CD14-positive monocyte (primary cell): Measurements from ENCODE around the gene FHIT. TPM values are rescaled to one million over a fixed set of nuclear protein-coding genes. Genes with fewer than 3 reads are reported as not detected.

Experiments used
- DNase-seq, 3 donors: peaks; one replicate each; pipeline ENCODE4 v3.0.0-alpha.2; 2011 to 2022
- H2AFZ ChIP-seq: 2 replicates; pipeline ENCODE4 v1.6.0; 2012; ENCODE audit warnings: mild to moderate bottlenecking, low read depth, low read length, inconsistent platforms; ENCODE audit not compliant: insufficient read depth, poor library complexity, severe bottlenecking
- H3K27ac ChIP-seq, 2 donors: 1 replicate in 1 of 2; 2 replicates in 1 of 2; pipeline ENCODE4 v1.5.1; 2012 to 2013; ENCODE audit warnings: low read length in 2 of 2, control low read depth in 1 of 2, inconsistent platforms in 1 of 2, low read depth in 1 of 2, mild to moderate bottlenecking in 1 of 2
- H3K27me3 ChIP-seq, 2 donors: one replicate each; pipeline versions ENCODE4 v1.6.0 to v1.6.1; 2011 to 2013; ENCODE audit warnings: low read length in 2 of 2; ENCODE audit not compliant: control insufficient read depth in 2 of 2, insufficient read depth in 2 of 2
- H3K36me3 ChIP-seq, 2 donors: replicated peaks in 1 of 2; 1 replicate in 1 of 2; 2 replicates in 1 of 2; pipeline versions ENCODE4 v1.5.1 to v1.6.1; 2012 to 2013; ENCODE audit warnings: low read length in 2 of 2, control low read depth in 1 of 2, inconsistent platforms in 1 of 2, mild to moderate bottlenecking in 1 of 2; ENCODE audit not compliant: insufficient read depth in 2 of 2, control insufficient read depth in 1 of 2
- H3K4me1 ChIP-seq, 2 donors: 1 replicate in 1 of 2; 2 replicates in 1 of 2; pipeline versions ENCODE4 v1.5.1 to v1.6.1; 2012 to 2013; ENCODE audit warnings: low read length in 2 of 2, control low read depth in 1 of 2, inconsistent platforms in 1 of 2, mild to moderate bottlenecking in 1 of 2, moderate library complexity in 1 of 2; ENCODE audit not compliant: insufficient read depth in 2 of 2, control insufficient read depth in 1 of 2
- H3K4me2 ChIP-seq: replicated peaks from 2 replicates; pipeline ENCODE3; 2012; ENCODE audit warnings: low read length, moderate library complexity, mild to moderate bottlenecking; ENCODE audit not compliant: poor library complexity, severe bottlenecking; ENCODE audit errors: extremely low read depth
- H3K4me3 ChIP-seq, 3 experiments: fragments of 200-600 bp in 1 of 3; sonication (generic) in 1 of 3; replicated peaks in 1 of 3; 1 replicate in 2 of 3; 2 replicates in 1 of 3; pipeline ENCODE4 v1.5.1; 2011 to 2013; ENCODE audit warnings: low read length in 3 of 3, mild to moderate bottlenecking in 3 of 3, control low read depth in 2 of 3, low read depth in 2 of 3, inconsistent platforms in 1 of 3, moderate library complexity in 1 of 3
- H3K79me2 ChIP-seq: 2 replicates; pipeline ENCODE4 v1.6.0; 2012; ENCODE audit warnings: mild to moderate bottlenecking, control low read depth, inconsistent platforms, low read length, moderate library complexity; ENCODE audit not compliant: insufficient read depth
- H3K9ac ChIP-seq: 2 replicates; pipeline ENCODE4 v1.6.0; 2017; ENCODE audit warnings: low read length, mild to moderate bottlenecking; ENCODE audit not compliant: insufficient read depth, poor library complexity, severe bottlenecking
- H3K9me3 ChIP-seq, 2 donors: replicated peaks in 1 of 2; 1 replicate in 1 of 2; 2 replicates in 1 of 2; pipeline versions ENCODE4 v1.5.1 to v1.6.1; 2012 to 2013; ENCODE audit warnings: low read length in 2 of 2, control low read depth in 1 of 2; ENCODE audit not compliant: control insufficient read depth in 1 of 2, insufficient read depth in 1 of 2
- H4K20me1 ChIP-seq: 2 replicates; pipeline ENCODE4 v1.6.0; 2012; ENCODE audit warnings: mild to moderate bottlenecking, low read length, control low read depth, moderate library complexity; ENCODE audit not compliant: insufficient read depth
- H3K27ac Mint-ChIP-seq, 7 donors: one replicate each; pipeline ENCODE4 v1.8.0; 2020; ENCODE audit warnings: mild to moderate bottlenecking in 7 of 7, mixed read lengths in 7 of 7, moderate library complexity in 6 of 7, inconsistent platforms in 2 of 7
- H3K27me3 Mint-ChIP-seq, 3 donors: one replicate each; pipeline ENCODE4 v1.8.0; 2021 to 2022; ENCODE audit warnings: low read depth in 3 of 3, mild to moderate bottlenecking in 3 of 3, mixed read lengths in 3 of 3, moderate library complexity in 3 of 3, inconsistent platforms in 1 of 3
- H3K36me3 Mint-ChIP-seq, 2 donors: one replicate each; pipeline ENCODE4 v1.8.0; 2020; ENCODE audit warnings: mixed read lengths in 2 of 2, inconsistent platforms in 1 of 2, mild to moderate bottlenecking in 1 of 2
- H3K4me1 Mint-ChIP-seq: one replicate; pipeline ENCODE4 v1.8.0; 2020; ENCODE audit warnings: mild to moderate bottlenecking, mixed read lengths
- H3K4me3 Mint-ChIP-seq, 2 donors: one replicate each; pipeline ENCODE4 v1.8.0; 2020; ENCODE audit warnings: mild to moderate bottlenecking in 2 of 2, mixed read lengths in 2 of 2, moderate library complexity in 1 of 2
- H3K9me3 Mint-ChIP-seq, 7 donors: one replicate each; pipeline ENCODE4 v1.8.0; 2020 to 2022; ENCODE audit warnings: mixed read lengths in 7 of 7, mild to moderate bottlenecking in 6 of 7, moderate library complexity in 6 of 7, inconsistent platforms in 2 of 7
- CTCF ChIP-seq: fragments of 200-600 bp; IDR thresholded peaks from one replicate; pipeline ENCODE4 v1.8.0; 2022; ENCODE audit warnings: antibody characterized with exemption, mild to moderate bottlenecking
- WGBS: methylation state at CpG from one replicate; pipeline ENCODE4 v1.1.5; 2013; ENCODE audit warnings: missing lambda C conversion rate; ENCODE audit not compliant: insufficient coverage; 5-methylcytosine and 5-hydroxymethylcytosine counted together
- intact Hi-C, 2 donors: fragments of 100-400 bp; cut with micrococcal nuclease; formaldehyde crosslinking; loops; one replicate each; pipeline versions ENCODE4 v1.15.0 to v1.15.1; 2023
- polyA plus RNA-seq, 3 donors: library from polyadenylated mRNA; depleted of rRNA in 1 of 3; unstranded in 2 of 3; stranded (reverse) in 1 of 3; fragments of 300-500 nt in 2 of 3; fragments of >200 nt in 1 of 3; fragmentation: Illumina TruSeq in 2 of 3; gene quantifications; 1 replicate in 2 of 3; 2 replicates in 1 of 3; pipeline ENCODE4 v1.2.3, GENCODE V29; 2012 to 2021

Gene FHIT
- polyA plus RNA-seq, 3 donors = 1.7 to 3.4 (median 3.2) TPM

GRCh38 chr3:59876533-59877062, 1374.7 kb downstream of the FHIT start:
- H3K27ac Mint-ChIP-seq = peak overlapping the region in 1 of 7 donors; percentile 20
- TF ChIP-seq CTCF = no peak
- H3K4me1 Mint-ChIP-seq = peaks cover 24% of the 10 kb centered on the region

GRCh38 chr3:59873576-59874230, 1377.5 kb downstream of the FHIT start:
- Mint-ChIP-seq H3K4me3 (peak overlapping the region in 1 of 2 donors; percentile 80), H3K9me3 (peaks cover 0 to 5% (median 0%) of the 10 kb centered on the region in 7 donors), H3K4me1 (peaks cover 24% of the 10 kb centered on the region), H3K36me3 (no peaks in the 10 kb centered on the region), H3K27ac (peak overlapping the region in 1 of 7 donors; percentile 28), H3K27me3 (peaks cover 0 to 3% (median 0%) of the 10 kb centered on the region in 3 donors)
- H3K4me1 ChIP-seq = peaks cover 13% of the 10 kb centered on the region in 2 donors
- 36% methylated on average over 5 of the region's 8 CpGs for WGBS
- peak overlapping the region in 1 of 3 experiments; percentile 19 for H3K4me3 ChIP-seq
- no peak for DNase-seq
- H4K20me1 ChIP-seq = no peaks in the 10 kb centered on the region
- no peak overlapping the region for H2AFZ ChIP-seq
- peak overlapping the region; percentile 35 for H3K4me2 ChIP-seq
- intact Hi-C loops = no loop called here
- peak overlapping the region in 1 of 2 donors; percentile 0 for H3K27ac ChIP-seq
- H3K79me2 ChIP-seq = no peaks in the 10 kb centered on the region
- no peaks in the 10 kb centered on the region for H3K36me3 ChIP-seq
- no peaks in the 10 kb centered on the region for H3K27me3 ChIP-seq
- TF ChIP-seq CTCF = no peak
- H3K9me3 ChIP-seq = no peaks in the 10 kb centered on the region
- H3K9ac ChIP-seq = no peak overlapping the region

More at GRCh38 chr3:59876533-59877062, 1374.7 kb downstream of the FHIT start:
- Histone ChIP-seq H2AFZ (no peak overlapping the region), H3K4me2 (no peak overlapping the region), H3K79me2 (no peaks in the 10 kb centered on the region), H3K4me1 (peaks cover 13% of the 10 kb centered on the region in 2 donors), H3K9ac (no peak overlapping the region), H3K9me3 (no peaks in the 10 kb centered on the region), H4K20me1 (no peaks in the 10 kb centered on the region), H3K27ac (no peak overlapping the region), H3K4me3 (no peak overlapping the region), H3K36me3 (no peaks in the 10 kb centered on the region), H3K27me3 (no peaks in the 10 kb centered on the region)
- H3K36me3 Mint-ChIP-seq = no peaks in the 10 kb centered on the region
- WGBS = no CpG with 5 or more reads among the region's 2 CpGs
- no peak for DNase-seq
- no peak overlapping the region for H3K4me3 Mint-ChIP-seq
- intact Hi-C loops = no loop called here
- H3K9me3 Mint-ChIP-seq = peaks cover 0 to 3% (median 0%) of the 10 kb centered on the region in 7 donors
- H3K27me3 Mint-ChIP-seq = peaks cover 0 to 3% (median 0%) of the 10 kb centered on the region in 3 donors
